ENCODE data around the gene AP4S1.
"Not testable (repeated sequence)": the region's sequence is repeated elsewhere in the genome, so short reads cannot be mapped to it uniquely, and the experiment has no call there.

Gene AP4S1

DNA sequence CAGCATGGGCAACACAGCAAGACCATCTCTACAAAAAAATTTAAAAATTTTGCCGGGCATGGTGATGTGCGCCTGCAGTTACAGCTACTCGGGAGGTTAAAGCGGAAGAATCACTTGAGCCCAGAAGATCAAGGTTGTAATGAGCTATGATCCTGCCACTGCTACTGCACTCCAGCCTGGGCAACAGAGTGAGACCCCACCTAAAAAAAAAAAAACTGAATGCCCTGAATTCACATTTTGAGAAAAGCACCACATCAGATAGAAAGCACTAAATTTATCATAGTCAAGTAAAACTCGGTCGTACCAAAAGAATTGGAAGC, 24.1 kb upstream of the AP4S1 start:
- no peak overlapping the region for H3K4me3 ChIP-seq (ENCODE audit: low read length)
- no peak for DNase-seq (ENCODE audit: low read depth, low spot score)

DNA sequence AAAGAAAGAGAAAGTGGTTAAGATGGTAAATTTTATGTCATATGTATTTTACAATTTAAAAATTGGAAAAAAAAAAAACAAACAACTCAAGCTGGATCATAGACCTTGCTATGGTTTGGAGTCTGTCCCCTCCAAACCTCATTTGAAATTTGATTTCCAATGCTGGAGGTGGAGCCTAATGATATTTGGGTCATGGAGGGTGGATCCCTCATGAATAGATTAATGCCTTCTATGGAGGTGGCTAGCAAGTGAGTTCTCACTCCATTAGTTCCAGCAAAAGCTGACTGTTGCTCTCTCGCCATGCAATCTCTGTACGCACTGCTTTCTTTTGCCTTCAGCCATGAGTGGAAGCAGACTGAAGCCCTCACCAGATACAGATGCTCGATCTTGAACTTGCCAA, 22.2 kb upstream of the AP4S1 start:
- no peak overlapping the region for H3K4me3 ChIP-seq (ENCODE audit: low read length)
- DNase-seq (ENCODE audit: low read depth, low spot score) = no peak

DNA sequence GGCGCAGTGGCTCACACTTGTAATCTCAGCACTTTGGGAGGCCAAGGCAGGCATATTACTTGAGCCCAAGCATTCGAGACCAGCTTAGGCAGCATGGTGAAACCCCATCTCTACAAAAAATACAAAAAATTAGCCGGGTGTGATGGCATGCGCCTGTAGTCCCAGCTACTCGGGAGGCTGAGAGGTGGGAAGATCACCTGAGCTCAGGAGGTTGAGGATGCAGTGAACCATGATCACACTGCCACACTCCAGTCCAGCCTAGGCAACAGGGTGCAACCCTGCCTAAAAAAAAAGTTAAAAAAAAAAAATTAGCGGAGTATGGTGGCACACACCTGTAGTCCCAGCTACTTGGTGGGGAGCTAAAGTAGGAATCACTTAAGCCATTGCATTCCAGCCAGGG, 21.4 kb upstream of the AP4S1 start:
- not testable (repeated sequence) for H3K4me3 ChIP-seq (ENCODE audit: low read length); DNase-seq (ENCODE audit: low read depth, low spot score)

DNA sequence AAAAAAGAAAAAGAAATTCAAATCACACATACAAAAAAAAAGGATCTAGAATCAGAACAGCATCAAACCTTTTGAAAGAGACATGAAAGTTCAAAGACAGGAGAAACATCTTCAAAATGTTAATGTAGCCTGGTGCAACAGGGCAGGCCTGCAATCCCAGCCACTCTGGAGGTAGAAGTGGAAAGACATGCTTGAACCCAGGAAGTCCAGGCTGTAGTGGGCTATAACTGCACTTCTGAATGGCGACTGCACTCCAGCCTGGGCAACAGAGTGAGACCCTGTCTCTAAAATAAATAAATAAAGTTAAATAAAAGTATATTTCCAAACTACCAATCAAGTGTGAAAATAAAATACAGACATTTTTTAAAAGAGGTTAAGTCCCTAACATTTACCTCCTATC, 18.7 kb upstream of the AP4S1 start:
- no peak overlapping the region for H3K4me3 ChIP-seq (ENCODE audit: low read length)
- DNase-seq (ENCODE audit: low read depth, low spot score) = no peak

DNA sequence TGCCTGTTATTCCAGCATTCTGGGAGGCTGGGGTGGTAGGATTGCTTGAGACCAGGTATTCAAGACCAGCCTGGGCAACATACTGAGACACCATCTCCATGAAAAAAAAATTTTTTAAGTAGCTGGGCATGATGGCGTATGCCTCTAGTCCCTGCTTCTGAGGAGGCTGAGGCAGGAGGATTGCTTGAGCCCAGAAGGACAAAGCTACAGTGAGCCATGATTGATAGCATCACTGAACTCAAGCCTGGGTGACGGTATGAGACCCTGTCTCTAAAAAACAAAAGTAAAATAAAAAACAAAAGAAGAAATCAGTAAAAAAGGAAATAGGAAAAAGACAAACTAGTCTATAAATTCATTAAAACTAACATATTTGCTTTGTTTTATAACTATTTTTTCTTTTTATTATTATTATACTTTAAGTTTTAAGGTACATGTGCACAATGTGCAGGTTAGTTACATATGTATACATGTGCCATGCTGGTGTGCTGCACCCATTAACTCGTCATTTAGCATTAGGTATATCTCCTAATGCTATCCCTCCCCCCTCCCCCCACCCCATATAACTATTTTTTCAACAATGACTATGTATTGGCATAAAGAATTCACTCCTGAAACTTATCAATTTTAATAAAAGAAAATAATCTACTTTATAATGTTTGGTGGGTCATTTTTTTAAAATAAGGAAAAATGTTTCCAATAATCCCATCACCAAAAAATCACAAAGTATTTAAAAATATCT, 15.4 kb upstream of the AP4S1 start:
- no peak for DNase-seq (ENCODE audit: low read depth, low spot score)
- no peak overlapping the region for H3K4me3 ChIP-seq (ENCODE audit: low read length)

DNA sequence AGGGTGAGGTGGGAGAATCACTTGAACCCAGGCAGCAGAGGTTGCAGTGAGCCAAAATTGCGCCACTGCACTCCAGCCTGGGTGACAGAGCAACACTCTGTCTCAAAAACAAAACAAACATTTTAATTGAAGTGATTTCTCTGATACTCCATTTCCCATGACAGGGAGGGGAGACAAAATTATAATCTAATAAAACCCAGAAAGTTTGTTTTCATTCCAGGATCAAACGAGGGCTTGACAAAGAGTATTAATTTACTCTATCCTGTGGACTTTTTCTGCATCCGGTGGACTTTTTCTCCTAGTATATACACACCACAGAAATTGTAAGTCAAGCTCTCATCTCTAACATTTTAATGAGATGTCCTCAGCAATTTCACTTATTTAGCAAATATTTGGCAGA, 14.5 kb upstream of the AP4S1 start:
- no peak overlapping the region for H3K4me3 ChIP-seq (ENCODE audit: low read length)
- no peak for DNase-seq (ENCODE audit: low read depth, low spot score)

DNA sequence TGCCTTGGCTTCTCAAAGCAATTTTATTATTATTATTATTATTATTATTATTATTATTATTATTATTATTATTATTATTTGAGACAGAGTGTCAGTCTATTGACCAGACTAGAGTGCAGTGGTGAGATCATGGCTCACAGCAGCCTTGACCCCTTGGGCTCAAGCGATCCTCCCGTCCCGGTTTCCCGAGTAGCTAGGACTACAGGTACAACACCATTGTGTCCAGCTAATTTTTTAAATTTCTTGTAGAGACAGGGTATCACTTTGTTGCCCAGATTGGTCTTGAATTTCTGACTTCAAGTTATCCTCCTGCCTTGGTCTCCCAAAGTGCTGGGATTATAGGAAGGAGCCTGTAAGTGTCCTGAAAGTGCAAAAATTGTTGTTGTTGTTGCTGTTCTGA, 11.6 kb upstream of the AP4S1 start:
- H3K4me3 ChIP-seq (ENCODE audit: low read length) = no peak overlapping the region
- DNase-seq (ENCODE audit: low read depth, low spot score) = no peak

DNA sequence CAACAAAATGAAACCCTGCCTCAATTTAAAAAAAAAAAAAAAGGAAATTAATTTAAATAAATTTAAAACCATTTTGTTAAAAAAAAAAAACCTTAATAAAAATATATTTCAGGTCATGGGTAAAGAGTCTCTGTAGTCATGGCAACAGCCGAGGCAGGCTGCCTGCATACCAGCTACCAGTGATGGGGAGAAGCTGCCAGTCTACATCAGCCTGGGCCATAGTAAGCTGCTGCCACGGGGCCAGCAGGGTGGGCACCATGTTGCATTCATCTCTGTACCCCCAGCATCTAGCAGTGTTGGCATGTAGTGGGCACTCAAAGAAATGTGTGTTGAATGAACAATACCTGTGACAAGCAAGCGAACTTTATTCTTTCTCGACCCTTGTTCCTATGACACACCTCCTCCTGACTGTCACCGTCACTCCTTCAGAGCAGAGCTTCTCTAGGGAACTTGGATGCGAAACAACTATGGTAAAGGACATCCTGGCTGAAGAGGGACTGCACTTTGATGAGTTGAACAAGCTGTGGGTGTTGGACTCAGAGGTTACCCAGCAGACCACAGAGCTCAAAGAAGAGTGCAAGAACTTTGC, 7.3 kb upstream of the AP4S1 start:
- H3K4me3 ChIP-seq (ENCODE audit: low read length) = no peak overlapping the region
- DNase-seq (ENCODE audit: low read depth, low spot score) = no peak

DNA sequence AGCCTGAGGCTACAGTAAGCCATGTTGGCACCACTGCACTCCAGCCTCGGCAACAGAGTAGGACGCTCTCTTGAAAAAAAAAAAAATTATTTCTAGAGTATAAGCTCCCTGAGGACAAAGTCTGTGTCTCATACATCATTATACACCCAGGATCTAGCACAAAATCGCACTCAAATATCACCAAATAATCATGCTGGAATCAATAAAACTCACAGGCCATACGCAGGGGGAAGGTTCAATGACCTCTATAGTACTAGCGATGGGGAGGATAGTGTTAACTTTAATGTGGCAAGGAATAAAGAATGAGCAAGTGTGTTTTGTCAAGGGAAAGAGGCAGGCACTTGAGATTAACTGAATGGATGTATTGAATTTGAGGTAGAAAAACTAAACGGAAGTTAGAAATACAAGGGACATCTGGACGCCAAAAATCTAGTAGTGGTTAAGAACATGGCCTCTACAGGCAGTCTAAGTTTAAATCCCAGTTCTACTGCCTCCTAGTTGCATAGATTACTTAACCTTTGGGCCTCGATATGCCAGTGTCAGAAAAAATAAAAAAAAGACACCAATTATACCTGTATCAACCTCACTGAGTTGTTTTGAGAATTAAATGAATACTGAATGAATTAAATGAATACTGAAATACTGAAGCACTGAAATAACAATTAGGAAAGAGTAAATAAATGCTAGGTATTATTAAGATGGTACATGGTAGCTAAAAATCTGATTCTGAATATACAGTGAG, 4.4 kb upstream of the AP4S1 start:
- no peak for DNase-seq (ENCODE audit: low read depth, low spot score)

DNA sequence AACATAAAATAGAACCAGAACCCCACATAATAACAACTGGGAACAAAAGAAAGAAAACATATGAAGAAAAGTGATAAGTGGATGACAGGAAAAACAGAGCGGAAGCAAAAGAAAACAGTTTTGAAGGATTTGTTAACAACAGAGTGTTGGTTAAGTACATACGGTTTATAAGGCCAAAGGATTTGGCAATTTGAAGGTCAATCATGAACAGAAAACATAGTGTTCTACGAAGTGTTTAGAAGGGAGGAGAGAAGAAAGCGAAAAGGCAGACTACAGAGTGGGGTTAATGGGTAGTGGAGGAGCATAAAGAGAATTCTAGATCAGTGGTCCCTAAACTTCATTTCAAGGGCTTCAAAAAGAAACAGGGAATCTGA, 3.9 kb upstream of the AP4S1 start:
- no peak overlapping the region for H3K4me3 ChIP-seq (ENCODE audit: low read length)
- no peak for DNase-seq (ENCODE audit: low read depth, low spot score)

More for the DNA sequence above, 4.4 kb upstream of the AP4S1 start:
- no peak overlapping the region for H3K4me3 ChIP-seq (ENCODE audit: low read length)

DNA sequence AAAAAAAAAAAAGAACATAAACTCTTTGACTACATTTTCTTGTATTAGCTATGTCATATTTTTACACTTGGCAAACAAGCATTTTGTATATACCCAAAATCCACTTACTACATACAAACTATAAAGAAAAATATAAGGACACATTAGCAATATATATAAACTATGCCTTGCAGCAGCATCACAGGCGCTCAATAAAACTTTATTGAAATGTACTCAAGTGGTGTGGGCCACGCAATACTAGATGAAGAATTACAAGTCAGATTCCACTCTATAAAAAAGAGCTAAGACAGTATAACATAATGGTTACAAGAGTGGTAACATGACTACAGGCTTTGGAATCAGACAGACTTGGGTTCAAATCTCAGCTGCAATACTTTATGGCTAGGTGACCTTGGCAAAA, 3.1 kb upstream of the AP4S1 start:
- DNase-seq (ENCODE audit: low read depth, low spot score) = no peak
- no peak overlapping the region for H3K4me3 ChIP-seq (ENCODE audit: low read length)

DNA sequence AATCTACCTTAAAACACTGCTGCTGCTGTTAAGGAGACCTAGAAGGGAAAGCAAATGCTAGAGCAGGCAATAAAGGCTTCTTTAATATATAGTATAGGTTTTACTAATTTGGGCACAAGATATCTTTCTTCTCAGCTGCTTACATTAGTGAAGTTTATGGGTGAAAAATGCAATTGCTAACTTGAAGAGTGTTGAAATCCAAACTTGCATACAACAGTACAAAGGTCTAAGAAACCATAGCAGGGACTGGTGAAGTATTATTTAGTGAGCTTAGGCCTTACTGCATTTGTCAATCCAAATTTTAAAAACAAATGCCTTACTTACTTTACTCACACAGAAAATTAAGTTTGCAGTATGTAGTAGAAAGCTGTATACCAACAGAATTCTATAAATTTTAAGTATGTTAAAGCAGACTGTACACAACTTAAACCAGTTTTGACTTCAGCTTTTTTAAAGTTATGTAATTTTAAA, 1.4 kb upstream of the AP4S1 start:
- no peak overlapping the region; the same call in 1 of the 2 replicates for H3K4me3 ChIP-seq (ENCODE audit: low read length)
- DNase-seq (ENCODE audit: low read depth, low spot score) = no peak

DNA sequence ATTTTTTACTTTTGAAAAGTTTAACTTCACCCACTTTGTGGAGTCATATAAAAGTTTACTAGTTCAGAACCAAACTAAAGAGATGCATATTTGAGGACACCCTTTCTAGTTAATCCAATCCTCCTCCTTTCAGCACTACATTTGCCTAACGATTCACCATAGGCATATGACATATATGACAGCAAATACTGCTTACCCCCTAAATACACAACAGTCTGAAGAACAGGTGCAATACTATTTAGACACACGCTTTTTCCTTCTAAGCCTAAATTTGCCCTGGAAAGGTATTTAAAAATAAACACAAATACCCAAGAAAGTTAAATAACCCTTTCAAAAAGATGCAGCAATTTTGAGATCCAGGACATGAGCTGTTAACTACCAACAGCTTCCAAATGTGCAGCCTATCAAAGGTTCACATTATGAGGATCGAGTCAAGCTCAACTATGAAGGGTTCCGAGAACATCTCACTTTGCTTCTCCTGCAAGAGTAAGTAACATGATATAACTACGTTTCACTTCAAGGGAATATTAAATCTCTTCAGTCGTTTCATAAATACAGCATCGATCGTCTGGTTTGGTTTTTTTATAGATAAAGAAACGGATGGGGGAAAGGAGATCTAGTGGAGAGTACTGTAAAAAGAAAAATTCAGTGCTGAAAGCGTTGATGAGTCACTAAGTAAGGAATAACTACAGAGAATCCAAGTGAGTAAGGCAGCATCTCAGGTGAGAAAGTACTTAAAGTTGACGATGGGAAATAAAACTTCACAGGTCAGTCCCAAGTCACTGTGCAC, 677 bp upstream of the AP4S1 start:
- H3K4me3 ChIP-seq (ENCODE audit: low read length) = peak overlapping the region; percentile 90
- no peak for DNase-seq (ENCODE audit: low read depth, low spot score)

DNA sequence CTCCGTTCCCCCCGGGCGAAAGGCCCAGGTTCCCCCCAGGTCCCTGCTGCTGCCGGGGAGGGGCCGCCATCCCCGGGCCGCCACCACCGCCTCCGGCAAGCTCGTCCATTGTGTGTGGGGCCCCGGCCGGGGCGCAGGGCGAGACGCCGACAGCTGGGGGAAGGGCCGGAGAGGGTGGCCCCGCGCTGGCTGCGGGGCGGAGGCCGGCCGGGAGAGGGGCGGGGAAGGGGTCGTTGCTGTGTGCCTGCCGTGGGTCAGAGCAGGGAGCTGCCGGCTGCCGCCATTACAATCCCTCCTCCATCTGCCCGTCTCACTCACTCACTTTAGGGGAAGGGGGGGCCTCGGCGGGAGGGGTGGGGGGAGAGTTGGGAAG, 614 bp downstream of the AP4S1 start, which contains the start of gene STRN3:
Gene STRN3 (minus strand): TSS at position 303 of the 373 bp plus-strand sequence. CDS start 194 bp downstream, at position 109.
- peak within 1 kb of the TSS; percentile 90 for H3K4me3 ChIP-seq (ENCODE audit: low read length)

DNA sequence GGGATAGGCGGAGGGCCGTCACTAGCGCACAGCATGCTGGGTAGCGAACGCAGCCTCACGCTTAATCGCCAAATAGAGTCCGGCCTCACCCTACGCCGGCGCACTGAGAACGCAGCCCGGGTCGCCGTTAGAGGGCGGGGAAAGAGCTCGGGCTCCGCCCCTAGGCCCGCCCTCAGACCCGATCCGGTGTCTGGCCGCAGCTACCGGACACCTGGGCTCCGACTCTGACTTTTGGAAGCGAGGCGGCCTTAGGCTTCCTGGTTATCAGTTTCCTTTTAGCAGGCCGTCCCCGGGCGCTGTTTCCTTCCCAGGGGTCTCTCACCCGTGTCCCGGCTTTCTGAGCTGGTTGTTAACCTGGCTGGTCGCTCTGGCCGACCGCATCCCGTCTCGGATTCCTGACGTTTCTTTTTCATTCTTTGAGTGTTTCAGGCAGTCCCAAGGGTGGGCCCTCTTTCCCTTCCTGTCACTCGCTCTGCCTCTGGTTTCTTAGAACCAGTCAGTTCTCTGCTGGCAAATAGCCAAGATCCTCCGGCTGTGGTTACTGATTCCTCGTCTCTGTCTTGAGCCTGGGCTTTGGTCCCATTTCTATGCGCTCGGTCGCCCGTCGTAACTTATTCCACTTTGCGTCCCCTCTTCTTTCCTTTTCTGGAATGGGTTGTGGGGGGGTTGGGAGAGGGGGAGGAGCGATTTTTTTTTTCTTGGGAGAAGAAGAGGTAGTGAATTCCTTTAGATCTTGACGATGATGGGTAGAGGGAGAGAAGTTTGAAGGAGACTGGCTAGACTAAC, 1.2 kb downstream of the AP4S1 start:
- H3K4me3 ChIP-seq (ENCODE audit: low read length) = peak overlapping the region; percentile 90
- DNase-seq (ENCODE audit: low read depth, low spot score) = peak; percentile 91

More for the DNA sequence above, 614 bp downstream of the AP4S1 start, which contains the start of gene STRN3:
- DNase-seq (ENCODE audit: low read depth, low spot score) = no peak

DNA sequence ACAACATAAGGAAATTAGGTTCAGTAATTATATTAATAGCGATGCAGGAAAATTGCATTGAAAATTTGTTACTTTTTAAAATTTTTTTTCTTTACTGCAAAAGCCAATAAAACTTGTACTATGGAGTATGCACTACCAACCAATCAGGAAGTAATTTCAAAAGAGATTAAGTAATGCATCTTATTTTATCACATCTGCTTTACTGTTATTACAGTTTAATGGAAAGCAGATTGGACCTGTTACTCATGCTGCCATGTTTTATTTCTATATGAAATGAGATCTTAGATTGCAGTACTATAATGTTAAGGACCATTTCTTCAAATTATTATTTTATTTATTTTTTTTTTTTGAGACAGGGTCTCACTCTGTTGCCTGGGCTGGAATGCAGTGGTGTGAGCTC, 2.4 kb downstream of the AP4S1 start:
- no peak overlapping the region for H3K4me3 ChIP-seq (ENCODE audit: low read length)
- no peak for DNase-seq (ENCODE audit: low read depth, low spot score)

DNA sequence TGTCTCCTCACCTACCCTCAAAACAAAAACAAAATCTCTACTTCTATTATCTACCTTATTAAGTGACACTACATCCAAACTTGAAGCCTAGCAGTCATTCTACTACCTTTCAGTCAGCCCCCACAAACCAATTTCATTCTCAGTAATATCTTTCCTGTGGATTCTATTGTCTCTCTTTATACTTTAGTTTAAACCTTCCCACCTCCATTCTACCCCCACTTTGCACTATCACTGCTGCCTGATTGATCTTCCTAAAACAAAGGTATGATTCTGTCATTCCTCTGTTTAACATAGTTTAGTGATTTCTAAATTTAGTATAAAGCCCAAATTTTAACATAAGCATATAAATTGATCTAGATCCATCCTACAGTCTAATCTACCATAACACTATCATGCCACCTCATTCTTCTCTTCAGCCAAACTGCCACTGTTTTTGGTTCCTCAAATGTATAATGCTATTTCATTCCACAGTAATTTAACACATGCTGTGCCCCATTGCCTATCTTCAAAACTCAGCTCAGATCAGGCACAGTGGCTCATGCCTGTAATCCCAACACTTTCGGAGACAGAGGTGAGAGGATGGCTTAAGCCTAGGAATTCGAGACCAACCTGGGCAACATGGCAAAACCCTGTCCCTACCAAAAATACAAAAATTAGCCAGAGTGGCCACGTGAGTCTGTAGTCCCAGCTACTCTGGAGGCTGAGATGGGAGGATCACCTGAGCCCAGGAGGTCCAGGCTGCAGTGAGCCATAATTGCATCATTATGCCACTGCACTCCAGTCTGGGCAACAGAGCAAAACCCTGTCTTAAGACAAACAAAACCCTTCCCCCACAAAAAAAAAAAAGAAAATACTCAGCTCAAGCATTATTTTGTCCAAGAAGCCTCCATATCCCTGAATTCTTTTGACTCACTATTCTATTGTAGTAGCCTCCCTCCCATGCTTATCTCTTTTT, 3.8 kb downstream of the AP4S1 start:
- DNase-seq (ENCODE audit: low read depth, low spot score) = no peak
- no peak overlapping the region for H3K4me3 ChIP-seq (ENCODE audit: low read length)

DNA sequence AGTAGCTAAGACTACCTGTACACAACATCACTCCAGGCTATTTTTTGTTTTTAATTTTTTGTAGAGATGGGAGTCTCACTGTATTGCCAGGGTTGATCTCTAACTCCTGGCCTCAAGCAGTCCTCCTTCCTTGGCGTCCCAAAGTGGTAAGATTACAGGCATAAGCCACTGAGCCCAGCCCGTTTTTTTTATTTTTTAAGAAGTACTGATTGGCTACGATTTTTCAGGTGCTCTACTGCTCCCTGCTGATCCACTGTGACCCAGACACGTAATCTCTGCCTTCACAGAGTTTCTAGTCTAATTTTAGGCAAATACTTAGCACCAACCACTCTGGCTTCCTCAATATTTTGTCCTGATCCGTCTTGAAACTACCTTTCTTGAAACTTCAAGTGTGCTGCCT, 5.0 kb downstream of the AP4S1 start:
- DNase-seq (ENCODE audit: low read depth, low spot score) = no peak
- no peak overlapping the region for H3K4me3 ChIP-seq (ENCODE audit: low read length)
